ENCODE data around the gene ADGRD1.

ADGRD1 gene

GRCh38 chr12:131093971-131094830, 140.5 kb downstream of the ADGRD1 start:
- DNase-seq = no peak

- DNase-seq = no peak
These were observed 141.4 kb downstream of the ADGRD1 start for GRCh38 chr12:131094831-131095805.

GRCh38 chr12:131095826-131096680, 142.3 kb downstream of the ADGRD1 start:
- DNase-seq = no peak

GRCh38 chr12:131096681-131097181, 143.0 kb downstream of the ADGRD1 start:
- DNase-seq = no peak

GRCh38 chr12:131097202-131098177, 143.8 kb downstream of the ADGRD1 start:
- no peak for DNase-seq

GRCh38 chr12:131098178-131098981, 144.7 kb downstream of the ADGRD1 start:
- DNase-seq = no peak

GRCh38 chr12:131100031-131100674, 146.4 kb downstream of the ADGRD1 start:
- DNase-seq = no peak

GRCh38 chr12:131101006-131101405, 147.3 kb downstream of the ADGRD1 start:
- no peak for DNase-seq

- DNase-seq = no peak
These were observed 148.2 kb downstream of the ADGRD1 start for GRCh38 chr12:131101703-131102492.

GRCh38 chr12:131102493-131102931, 148.8 kb downstream of the ADGRD1 start:
- DNase-seq = no peak

GRCh38 chr12:131102991-131103668, 149.4 kb downstream of the ADGRD1 start:
- no peak for DNase-seq

- DNase-seq = no peak
These were observed 150.2 kb downstream of the ADGRD1 start for GRCh38 chr12:131103669-131104462.

GRCh38 chr12:131104463-131105350, 151.0 kb downstream of the ADGRD1 start:
- peak; percentile 53 for DNase-seq

GRCh38 chr12:131105351-131105735, 151.6 kb downstream of the ADGRD1 start:
- no peak for DNase-seq

GRCh38 chr12:131105736-131106348, 152.1 kb downstream of the ADGRD1 start:
- DNase-seq = no peak
